Kidney tubule cell (primary cell): ENCODE measurements around the gene RPS6KA5.

Source experiments
- DNase-seq: peaks from one replicate; pipeline ENCODE4 v3.0.0-alpha.2; 2018; ENCODE audit warnings: low spot score

RPS6KA5 gene

DNA sequence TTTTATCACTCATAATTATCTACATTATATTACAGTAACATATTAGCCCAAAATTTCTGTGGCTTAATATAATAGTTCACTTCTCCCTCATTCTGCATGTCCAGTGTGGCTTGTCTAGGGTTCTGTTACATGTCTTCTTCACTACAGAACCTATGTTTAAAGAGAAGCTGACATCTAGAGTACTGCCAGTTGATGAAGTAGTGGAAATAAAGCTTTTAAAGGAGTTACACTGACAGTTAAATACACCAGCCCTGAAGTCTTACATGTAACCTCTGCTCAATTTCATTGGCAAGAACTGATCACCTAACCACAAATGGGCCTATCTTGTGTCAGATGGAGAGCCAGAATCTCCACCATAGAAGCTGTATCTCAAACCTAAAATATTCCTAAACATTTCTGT, 32.9 kb downstream of the RPS6KA5 start:
- no peak for DNase-seq

DNA sequence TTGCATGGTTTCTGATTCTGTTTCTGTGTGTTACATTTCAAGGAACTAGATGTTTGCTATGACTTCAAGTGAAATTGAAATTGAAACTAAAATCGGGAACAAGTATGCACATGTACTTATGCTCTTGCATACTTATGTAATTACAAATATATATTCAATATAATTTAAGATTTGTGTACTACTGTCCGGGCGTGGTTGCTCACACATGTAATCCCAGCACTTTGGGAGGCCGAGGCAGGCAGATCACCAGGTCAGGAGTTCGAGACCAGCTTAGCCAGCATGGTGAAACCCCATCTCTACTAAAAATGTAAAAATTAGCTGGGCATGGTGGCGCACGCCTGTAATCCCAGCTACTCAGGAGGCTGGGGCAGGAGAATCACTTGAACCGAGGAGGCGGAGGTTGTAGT, 37.8 kb downstream of the RPS6KA5 start:
- DNase-seq: peak; percentile 14

GRCh38 chr14:91021991-91022621, 38.3 kb downstream of the RPS6KA5 start:
- no peak for DNase-seq

- DNase-seq: peak; percentile 40
Measured at GRCh38 chr14:91021115-91021514, 39.3 kb downstream of the RPS6KA5 start.

DNA sequence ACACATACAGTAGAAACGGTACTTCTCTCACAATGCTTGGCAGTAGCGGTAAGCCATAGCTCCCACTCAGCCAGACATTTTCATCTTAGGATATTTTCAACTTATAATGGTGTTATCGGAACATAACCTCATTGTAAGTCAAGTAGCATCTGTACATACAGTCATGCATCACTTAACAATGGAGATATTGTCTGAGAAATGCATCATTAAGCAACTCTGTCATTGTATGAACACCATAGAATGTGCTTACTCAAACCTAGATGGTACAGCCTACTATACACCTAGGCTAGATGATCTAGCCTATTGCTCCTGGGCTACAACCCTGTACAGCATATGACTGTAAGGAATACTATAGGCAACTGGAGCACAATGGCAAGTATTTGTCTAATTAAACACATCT, 40.8 kb downstream of the RPS6KA5 start:
- DNase-seq: no peak

- no peak for DNase-seq
Measured at GRCh38 chr14:91018481-91018880, 42.0 kb downstream of the RPS6KA5 start.

DNA sequence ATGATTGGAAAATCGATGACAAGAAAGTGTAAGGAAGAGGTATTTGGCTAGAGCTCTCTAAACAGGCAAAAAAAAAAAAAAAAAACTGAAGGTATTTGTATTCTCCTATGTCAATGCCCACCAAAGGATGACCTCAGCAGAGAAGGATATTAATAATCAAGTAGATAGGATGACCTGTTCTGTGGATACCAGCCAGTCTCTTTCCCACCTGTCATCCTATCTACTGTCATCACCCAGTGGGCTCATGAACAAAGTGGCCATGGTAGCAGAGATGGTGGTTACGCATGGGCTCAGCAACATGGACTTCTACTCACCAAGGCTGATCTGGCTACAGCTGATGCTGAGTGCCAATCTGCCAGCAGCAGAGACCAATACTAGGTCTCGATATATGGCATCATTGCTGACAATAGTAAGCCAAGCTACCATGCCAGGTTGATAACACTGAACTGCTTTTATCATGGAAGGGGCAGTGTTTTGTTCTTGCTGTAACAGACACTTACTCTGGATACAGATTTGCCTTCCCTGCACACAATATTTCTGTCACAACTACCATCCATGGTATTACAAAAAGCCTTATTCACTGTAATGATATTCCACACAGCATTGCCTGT, 43.5 kb downstream of the RPS6KA5 start:
- no peak for DNase-seq

DNA sequence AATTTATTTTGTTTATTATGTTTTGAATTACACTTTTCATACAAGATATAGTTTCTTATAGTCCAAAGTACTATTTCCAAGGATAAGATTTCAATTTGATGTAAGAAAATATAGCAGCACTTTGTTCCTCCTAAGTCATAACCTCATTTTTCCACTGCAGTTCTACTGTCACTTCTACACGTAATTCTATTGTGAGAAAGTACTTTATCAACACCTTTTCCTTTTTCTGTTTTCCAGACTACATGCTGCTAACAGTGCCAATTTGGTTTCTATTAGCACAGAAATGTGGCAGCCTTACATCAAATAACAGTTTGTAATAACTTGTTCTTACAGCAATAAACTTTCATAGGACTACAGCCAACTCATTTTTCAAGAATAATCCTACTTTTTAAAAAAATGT, 45.0 kb downstream of the RPS6KA5 start:
- no peak for DNase-seq

DNA sequence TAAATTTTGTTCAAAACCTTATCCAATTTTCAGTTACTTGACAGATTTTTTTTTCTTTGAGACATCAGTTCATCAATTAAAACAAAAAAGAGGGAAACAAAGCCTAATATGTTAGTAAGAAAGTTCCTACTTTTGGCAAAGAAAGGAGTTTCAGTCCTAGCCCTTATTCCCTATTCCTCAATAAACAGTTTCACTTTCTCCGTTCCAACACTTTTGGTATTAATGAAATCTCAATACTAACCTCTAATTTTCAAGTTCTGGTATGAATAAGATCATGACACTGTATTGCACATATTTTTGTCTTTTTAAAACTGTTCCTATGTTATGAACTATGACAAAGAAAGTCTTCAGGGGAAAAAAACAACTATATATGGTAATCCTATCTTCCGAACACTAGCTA, 48.4 kb downstream of the RPS6KA5 start:
- DNase-seq: no peak

- DNase-seq: no peak
Measured at GRCh38 chr14:91010153-91010533, 50.3 kb downstream of the RPS6KA5 start.

- DNase-seq: no peak
Measured at GRCh38 chr14:91009501-91010152, 50.8 kb downstream of the RPS6KA5 start.

GRCh38 chr14:91008759-91009409, 51.6 kb downstream of the RPS6KA5 start:
- no peak for DNase-seq

DNA sequence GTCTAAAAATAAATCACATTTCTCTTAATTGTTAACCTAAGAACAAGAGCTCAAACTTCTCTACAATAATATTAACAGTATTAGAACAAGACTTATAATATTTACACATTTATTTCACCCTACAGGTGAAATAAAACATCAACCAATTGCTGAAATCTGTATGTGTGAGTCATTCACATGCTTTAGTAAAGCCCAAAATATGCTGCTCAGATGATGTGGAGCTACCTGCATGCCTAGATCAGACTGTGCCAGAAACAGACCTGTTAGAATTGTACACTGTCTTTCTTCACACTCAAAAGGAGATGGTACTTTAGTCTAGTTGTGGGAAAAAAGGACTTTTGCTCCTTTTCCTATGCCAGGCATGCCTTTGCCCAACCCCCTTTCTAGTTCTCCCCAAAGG, 54.7 kb downstream of the RPS6KA5 start:
- DNase-seq: peak; percentile 63

DNA sequence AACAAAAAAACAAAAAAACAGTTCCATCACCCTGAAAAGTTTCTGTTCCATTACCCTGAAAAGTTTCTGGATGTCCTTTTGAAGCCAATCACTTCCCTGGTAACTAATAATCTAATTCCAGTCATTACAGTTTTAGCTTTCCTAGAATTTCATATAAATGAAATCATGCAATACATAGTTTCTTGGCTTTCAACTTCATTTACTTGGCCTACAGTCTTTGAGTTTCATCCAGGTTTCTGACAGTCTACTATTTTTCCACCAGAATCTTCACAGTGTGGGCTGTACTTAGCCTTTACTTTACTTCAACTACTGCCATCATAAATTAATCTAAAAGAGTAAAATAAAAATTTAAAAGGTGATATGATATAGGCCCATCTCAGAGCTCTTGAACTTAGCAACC, 55.5 kb downstream of the RPS6KA5 start:
- DNase-seq: no peak

GRCh38 chr14:90999299-90999698, 61.1 kb downstream of the RPS6KA5 start:
- no peak for DNase-seq

DNA sequence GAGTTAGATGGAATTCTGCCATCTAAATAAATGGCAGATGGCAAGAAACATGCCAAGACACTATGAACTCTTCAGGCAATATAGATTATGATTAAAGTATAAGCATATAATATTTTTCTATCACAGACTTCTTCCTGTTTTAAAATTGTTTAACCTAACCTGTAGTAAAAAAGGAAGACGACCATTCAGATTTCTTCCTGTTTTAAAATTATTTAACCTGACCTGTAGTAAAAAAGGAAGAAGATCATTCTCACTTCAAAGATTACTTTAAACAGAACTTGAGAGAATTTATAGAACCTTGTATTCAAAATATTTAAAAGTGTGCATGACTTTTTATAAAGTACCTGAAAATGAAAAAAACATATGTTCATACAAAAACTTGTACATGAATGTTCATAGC, 63.5 kb downstream of the RPS6KA5 start:
- no peak for DNase-seq

- no peak for DNase-seq
Measured at GRCh38 chr14:90995785-90996184, 64.7 kb downstream of the RPS6KA5 start.

GRCh38 chr14:90993792-90994191, 66.6 kb downstream of the RPS6KA5 start:
- DNase-seq: no peak

DNA sequence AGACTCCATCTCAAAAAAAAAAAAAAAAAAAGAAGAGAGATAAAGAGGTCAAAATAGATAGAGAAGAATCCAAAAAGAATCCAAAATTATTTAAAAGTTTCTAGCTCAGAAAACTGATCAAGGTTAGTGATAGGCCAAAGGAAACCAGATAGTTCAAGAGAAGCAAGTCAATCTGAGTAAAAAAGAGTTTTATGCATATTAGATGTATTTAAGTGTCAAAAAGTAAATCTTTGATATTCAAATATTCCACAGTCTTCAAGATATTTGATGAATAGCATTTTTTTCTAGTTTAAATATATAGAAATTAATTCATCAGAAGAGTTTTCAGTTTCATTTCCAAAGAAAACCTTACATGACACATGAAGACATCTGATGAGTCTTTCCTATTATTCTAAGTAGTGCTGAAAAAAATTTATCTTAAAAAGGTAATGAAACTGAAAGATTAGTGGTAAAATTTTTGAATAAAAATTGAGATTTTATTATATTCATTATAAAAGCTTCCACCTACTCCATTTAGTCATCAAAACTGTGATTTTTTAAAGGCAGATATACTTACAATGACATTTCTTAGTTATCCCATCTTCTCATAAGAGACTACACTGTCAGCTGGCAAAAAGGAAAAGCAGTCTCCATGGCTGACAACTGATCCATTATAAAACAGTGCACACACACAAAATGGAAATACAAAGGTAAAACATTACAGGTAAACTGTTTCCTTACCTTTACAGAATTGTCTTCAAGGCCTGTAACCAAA, 68.6 kb downstream of the RPS6KA5 start:
- DNase-seq: no peak

GRCh38 chr14:90990141-90990540, 70.3 kb downstream of the RPS6KA5 start:
- DNase-seq: no peak

- no peak for DNase-seq
Measured at GRCh38 chr14:90987140-90987539, 73.3 kb downstream of the RPS6KA5 start.

DNA sequence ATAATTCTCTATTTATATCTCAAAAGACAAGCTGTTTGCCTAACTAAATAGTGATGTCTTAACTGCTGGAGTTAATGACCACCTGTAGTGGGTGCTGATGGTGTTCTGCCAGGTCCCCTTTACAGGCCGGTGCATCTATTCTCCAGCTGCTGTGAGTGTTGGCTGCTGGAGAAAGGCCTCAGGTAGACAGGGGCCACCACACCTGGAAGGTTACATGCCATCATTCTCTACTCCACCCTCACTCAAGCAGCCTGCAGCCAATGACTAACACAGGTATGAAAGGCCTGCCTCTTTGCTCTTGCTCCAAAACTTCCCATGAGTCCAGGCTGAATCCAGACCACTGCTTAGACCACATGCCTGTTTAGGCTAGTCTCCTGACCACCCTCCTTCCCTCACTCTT, 73.9 kb downstream of the RPS6KA5 start:
- peak; percentile 25 for DNase-seq
